Tibial artery (tissue), 4 donors: ENCODE data around the gene CACNG4.

Source experiments
- DNase-seq, 2 donors: peaks; one replicate each; pipeline ENCODE4 v3.0.0-alpha.2; 2019
- H3K27ac ChIP-seq, 2 donors: fragments of 200-600 bp; sonication (generic) in 1 of 2; 1 replicate in 1 of 2; 2 replicates in 1 of 2; pipeline ENCODE4 v1.5.1; 2018 to 2019; ENCODE audit warnings: mild to moderate bottlenecking in 1 of 2
- H3K27me3 ChIP-seq, 2 donors: fragments of 200-600 bp; sonication (generic) in 1 of 2; one replicate each; pipeline versions ENCODE4 v1.5.1 to v1.6.0; 2016 to 2019
- H3K36me3 ChIP-seq, 3 donors: fragments of 200-600 bp; sonication (generic) in 2 of 3; one replicate each; pipeline ENCODE4 v1.5.1; 2016 to 2019; ENCODE audit warnings: mild to moderate bottlenecking in 2 of 3
- H3K4me1 ChIP-seq, 4 donors: fragments of 200-600 bp; sonication (generic) in 2 of 4; 1 replicate in 3 of 4; 2 replicates in 1 of 4; pipeline ENCODE4 v1.5.1; 2016 to 2019
- H3K4me3 ChIP-seq, 2 donors: fragments of 200-600 bp; sonication (generic) in 1 of 2; 1 replicate in 1 of 2; 2 replicates in 1 of 2; pipeline ENCODE4 v1.5.1; 2018 to 2019; ENCODE audit warnings: mild to moderate bottlenecking in 2 of 2
- H3K9me3 ChIP-seq, 3 donors: fragments of 200-600 bp; sonication (generic) in 1 of 3; one replicate each; pipeline ENCODE4 v1.5.1; 2016 to 2019
- intact Hi-C: fragments of 100-400 bp; cut with DNase I; formaldehyde crosslinking; loops from one replicate; pipeline ENCODE4 v1.15.0; 2023; ENCODE audit warnings: low total_unique reads
- TF ChIP-seq, protein P1 (sequence below), 2 experiments: fragments of 200-600 bp in 1 of 2; fragments of 450-650 bp in 1 of 2; IDR thresholded peaks; one replicate each; pipeline ENCODE4 v1.5.1; 2017 to 2019; ENCODE audit warnings: antibody characterized with exemption in 2 of 2, mild to moderate bottlenecking in 1 of 2, moderate library complexity in 1 of 2

The CACNG4 gene

DNA sequence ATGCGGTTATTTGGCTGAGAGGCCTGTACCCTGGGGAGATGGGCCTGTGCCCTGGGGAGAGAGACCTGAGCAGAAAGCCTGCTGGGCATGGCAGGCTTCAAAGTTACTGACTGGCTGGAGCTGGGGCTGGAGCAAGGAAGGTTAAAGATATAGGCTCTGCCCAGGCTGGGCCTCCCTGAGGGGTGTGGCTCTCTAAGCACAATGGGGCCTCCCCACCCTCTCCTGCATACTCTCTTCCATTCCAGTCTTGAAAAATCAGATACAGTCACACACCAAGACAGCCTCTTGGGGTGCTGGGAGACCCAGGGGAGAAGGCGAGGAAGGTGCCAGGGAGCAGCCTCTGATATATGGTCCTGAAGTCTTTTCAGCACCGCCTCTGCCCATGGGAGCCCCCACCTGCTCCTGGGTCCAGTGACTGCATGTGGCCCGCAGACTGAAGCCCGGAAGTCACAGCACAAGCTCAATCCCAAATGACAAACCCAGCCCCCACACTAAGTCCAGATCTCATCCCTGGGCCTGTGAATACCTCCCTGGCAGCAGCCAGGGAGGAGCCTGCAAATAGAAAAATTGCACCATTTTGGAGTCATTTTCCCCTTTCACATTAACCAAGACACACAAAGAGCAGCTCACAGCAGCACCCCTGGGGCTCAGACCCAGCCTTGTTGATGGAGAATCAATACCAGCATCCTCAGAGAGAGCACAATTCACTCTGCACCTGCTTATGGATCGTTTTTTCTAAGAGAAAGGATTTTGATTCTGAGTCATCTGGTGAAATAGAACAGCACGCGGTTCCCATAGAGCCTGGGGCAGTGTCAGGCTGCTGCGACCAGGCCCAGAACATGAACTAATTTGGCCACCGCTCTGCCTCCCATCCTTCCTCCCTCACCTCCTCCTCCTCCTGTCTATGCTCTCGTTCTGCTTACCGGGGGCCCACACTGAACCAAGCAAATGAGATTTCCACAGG lies 54.2 kb downstream of the CACNG4 start:
- H3K4me3 ChIP-seq = no peak overlapping the region
- no peaks in the 10 kb centered on the region for H3K36me3 ChIP-seq
- no peaks in the 10 kb centered on the region for H3K9me3 ChIP-seq
- TF ChIP-seq, protein P1, sequence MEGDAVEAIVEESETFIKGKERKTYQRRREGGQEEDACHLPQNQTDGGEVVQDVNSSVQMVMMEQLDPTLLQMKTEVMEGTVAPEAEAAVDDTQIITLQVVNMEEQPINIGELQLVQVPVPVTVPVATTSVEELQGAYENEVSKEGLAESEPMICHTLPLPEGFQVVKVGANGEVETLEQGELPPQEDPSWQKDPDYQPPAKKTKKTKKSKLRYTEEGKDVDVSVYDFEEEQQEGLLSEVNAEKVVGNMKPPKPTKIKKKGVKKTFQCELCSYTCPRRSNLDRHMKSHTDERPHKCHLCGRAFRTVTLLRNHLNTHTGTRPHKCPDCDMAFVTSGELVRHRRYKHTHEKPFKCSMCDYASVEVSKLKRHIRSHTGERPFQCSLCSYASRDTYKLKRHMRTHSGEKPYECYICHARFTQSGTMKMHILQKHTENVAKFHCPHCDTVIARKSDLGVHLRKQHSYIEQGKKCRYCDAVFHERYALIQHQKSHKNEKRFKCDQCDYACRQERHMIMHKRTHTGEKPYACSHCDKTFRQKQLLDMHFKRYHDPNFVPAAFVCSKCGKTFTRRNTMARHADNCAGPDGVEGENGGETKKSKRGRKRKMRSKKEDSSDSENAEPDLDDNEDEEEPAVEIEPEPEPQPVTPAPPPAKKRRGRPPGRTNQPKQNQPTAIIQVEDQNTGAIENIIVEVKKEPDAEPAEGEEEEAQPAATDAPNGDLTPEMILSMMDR (IDR thresholded peaks at IDR 0.05) = no peak
- H3K27me3 ChIP-seq = peaks cover 0 to 5% of the 10 kb centered on the region in 2 donors
- no peak overlapping the region for H3K27ac ChIP-seq
- no peak for DNase-seq
- no peaks in the 10 kb centered on the region for H3K4me1 ChIP-seq
- intact Hi-C loops = no loop called here

DNA sequence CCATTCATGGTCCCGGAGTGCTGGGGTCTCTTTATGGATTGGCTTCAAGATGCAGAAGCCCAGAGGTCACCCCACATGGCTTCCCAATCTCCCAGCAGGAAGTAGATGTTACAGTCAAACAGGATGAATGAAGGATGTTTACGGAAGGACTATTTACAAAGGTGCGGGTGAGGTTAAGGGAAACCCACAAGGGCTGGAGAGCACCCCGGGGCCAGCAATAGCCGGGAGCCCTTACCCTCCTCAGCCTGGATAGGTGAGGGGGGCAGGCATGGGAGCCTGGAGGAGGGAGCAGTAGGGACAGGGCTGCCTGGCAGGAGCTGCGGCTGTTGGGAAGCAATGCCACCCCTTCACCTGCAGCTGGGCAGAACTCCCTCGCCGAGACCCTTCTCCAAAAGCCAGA lies 55.3 kb downstream of the CACNG4 start:
- intact Hi-C loops = no loop called here
- Histone ChIP-seq H3K4me1 (no peaks in the 10 kb centered on the region), H3K9me3 (no peaks in the 10 kb centered on the region), H3K27me3 (peaks cover 0 to 5% of the 10 kb centered on the region in 2 donors), H3K4me3 (no peak overlapping the region), H3K36me3 (no peaks in the 10 kb centered on the region), H3K27ac (no peak overlapping the region)
- DNase-seq = no peak
- TF ChIP-seq, protein P1 (IDR thresholded peaks at IDR 0.05) = no peak

DNA sequence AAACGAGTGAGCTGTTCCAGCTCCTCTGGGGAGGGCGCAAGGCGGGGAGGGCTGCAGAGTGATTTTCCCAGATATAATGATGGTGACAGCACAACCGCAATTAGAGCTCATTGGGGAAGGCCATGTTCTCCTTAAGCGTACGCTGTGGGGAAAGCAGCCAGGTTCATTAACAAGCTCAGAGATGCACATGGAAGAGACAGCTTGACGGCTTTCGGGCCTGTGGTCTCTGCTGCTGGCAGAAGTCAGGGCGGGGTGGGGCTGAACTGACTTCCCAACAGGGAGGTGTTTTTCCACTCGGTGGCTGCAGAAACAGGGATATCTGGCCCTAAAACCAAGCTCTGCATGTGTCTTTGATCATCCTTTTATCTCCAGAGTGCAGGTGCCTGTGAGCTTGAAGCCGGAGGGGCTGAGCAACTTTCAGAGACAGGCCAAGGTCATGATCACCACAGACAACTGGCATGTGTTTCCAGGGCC lies 55.8 kb downstream of the CACNG4 start:
- no peak for DNase-seq
- H3K4me3 ChIP-seq = no peak overlapping the region
- no peaks in the 10 kb centered on the region for H3K9me3 ChIP-seq

DNA sequence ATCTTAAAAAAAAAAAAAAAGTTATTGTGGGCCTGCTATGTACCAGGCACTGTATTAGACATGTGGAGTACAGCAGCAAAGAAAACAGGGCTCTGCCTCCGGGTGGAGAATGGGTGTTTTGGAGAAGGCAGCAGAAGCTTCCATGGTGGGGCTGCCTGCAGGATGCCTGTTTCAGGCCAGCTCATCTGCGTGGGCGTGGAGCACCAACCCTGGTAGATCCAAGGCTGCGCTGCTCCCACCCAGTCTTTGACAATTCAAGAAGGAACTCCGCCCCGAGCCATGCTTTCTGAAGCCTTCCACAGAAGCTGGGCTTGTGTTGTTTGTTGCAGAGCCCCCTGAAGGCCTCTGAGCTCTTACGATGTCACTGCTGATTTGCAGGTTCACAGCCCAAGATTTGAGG lies 56.7 kb downstream of the CACNG4 start:
- no peak overlapping the region for H3K27ac ChIP-seq
- H3K27me3 ChIP-seq = peaks cover 0 to 4% of the 10 kb centered on the region in 2 donors
- H3K4me1 ChIP-seq = no peaks in the 10 kb centered on the region
- H3K4me3 ChIP-seq = no peak overlapping the region
- intact Hi-C loops = no loop called here
- TF ChIP-seq, protein P1 (IDR thresholded peaks at IDR 0.05) = no peak
- DNase-seq = no peak
- H3K9me3 ChIP-seq = no peaks in the 10 kb centered on the region
- no peaks in the 10 kb centered on the region for H3K36me3 ChIP-seq

More for the DNA sequence above, 55.8 kb downstream of the CACNG4 start:
- no peak overlapping the region for H3K27ac ChIP-seq
- no peaks in the 10 kb centered on the region for H3K4me1 ChIP-seq
- intact Hi-C loops = no loop called here
- H3K36me3 ChIP-seq = no peaks in the 10 kb centered on the region
- peaks cover 0 to 5% of the 10 kb centered on the region in 2 donors for H3K27me3 ChIP-seq
- TF ChIP-seq, protein P1 (IDR thresholded peaks at IDR 0.05) = no peak

DNA sequence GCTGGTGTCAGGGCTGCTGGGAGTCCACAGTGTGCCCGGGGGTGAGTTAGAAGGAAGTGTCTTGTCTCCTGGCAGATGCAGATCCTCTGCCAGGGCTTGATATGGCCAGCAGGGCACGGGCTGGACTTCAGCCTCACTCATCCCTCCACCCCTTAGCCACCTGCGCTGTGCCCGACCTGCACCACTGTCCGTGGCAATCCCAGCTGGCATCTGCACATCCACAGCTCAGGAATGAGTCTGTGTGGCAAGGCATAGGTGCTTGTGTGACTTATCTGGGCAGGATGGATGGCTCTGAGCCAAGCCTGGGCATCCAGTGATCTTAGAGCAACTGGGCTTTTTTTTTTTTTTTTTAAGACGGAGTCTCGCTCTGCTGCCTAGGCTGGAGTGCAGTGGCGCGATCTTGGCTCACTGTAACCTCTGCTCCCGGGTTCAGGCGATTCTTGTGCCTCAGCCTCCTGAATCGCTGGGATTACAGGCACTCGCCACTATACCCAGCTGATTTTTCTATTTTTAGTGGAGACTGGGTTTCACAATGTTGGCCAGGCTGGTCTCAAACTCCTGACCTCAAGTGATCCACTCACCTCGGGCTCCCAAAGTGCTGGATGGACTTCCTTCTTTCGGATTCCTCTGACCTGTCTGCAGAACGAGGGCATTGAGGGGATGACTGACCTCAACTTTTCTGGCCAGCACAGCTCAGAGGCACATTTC lies 57.4 kb downstream of the CACNG4 start:
- Histone ChIP-seq H3K4me3 (no peak overlapping the region), H3K27me3 (no peaks in the 10 kb centered on the region), H3K36me3 (no peaks in the 10 kb centered on the region), H3K4me1 (no peaks in the 10 kb centered on the region), H3K9me3 (no peaks in the 10 kb centered on the region), H3K27ac (no peak overlapping the region)
- no peak for DNase-seq
- intact Hi-C loops = no loop called here
- TF ChIP-seq, protein P1 (IDR thresholded peaks at IDR 0.05) = no peak
